Umbilical cord (tissue), 2 donors: Measurements from ENCODE around the gene SUMO2. TPM values are rescaled to one million over a fixed set of nuclear protein-coding genes. Genes with fewer than 3 reads are reported as not detected.

ENCODE experiments used
- DNase-seq: peaks from one replicate; pipeline ENCODE4 v3.0.0-alpha.2; 2015; ENCODE audit warnings: low spot score
- total RNA-seq: library from RNA; depleted of rRNA; stranded (reverse); fragments of >200 nt; gene quantifications from one replicate; pipeline ENCODE4 v1.2.3, GENCODE V29; 2014; ENCODE audit warnings: low replicate concordance; ENCODE audit not compliant: insufficient read depth

Gene SUMO2
- total RNA-seq, 1 donor from 2014 or later, result 67.2 TPM

- peak; percentile 88 for DNase-seq
These were observed 58.5 kb downstream of the SUMO2 start for GRCh38 chr17:75124041-75124818.

- no peak for DNase-seq
These were observed 64.5 kb downstream of the SUMO2 start for GRCh38 chr17:75118307-75118706.

GRCh38 chr17:75116737-75117136, 66.0 kb downstream of the SUMO2 start:
- DNase-seq, result no peak

Other genes starting within 250 kb of the SUMO2 start
- not detected for gene OTOP3, start 247.1 kb downstream of the SUMO2 start, total RNA-seq
- 8.9 TPM for gene HID1, start 210.2 kb downstream of the SUMO2 start, total RNA-seq
- 3.1 TPM for gene CDR2L, start 195.3 kb downstream of the SUMO2 start, total RNA-seq
- gene MRPL58, start 170.3 kb downstream of the SUMO2 start, total RNA-seq, result 24.6 TPM
- gene ATP5PD, start 136.0 kb downstream of the SUMO2 start, total RNA-seq, result 231 TPM
- gene KCTD2, start 135.7 kb downstream of the SUMO2 start, total RNA-seq, result 21.2 TPM
- 20.7 TPM for gene SLC16A5, start 95.0 kb downstream of the SUMO2 start, total RNA-seq
- 2.6 TPM for gene ARMC7, start 73.0 kb downstream of the SUMO2 start, total RNA-seq
- 47.7 TPM for gene NT5C, start 51.2 kb downstream of the SUMO2 start, total RNA-seq
- 16.6 TPM for gene JPT1, start 28.4 kb downstream of the SUMO2 start, total RNA-seq
- 33.5 TPM for gene NUP85, start 22.7 kb upstream of the SUMO2 start, total RNA-seq
- 33.7 TPM for gene GGA3, start 78.6 kb upstream of the SUMO2 start, total RNA-seq
- gene MRPS7, start 78.9 kb upstream of the SUMO2 start, total RNA-seq, result 14.9 TPM
- 2.9 TPM for gene MIF4GD, start 88.3 kb upstream of the SUMO2 start, total RNA-seq
- 43.1 TPM for gene SLC25A19, start 106.5 kb upstream of the SUMO2 start, total RNA-seq
- gene GRB2, start 222.7 kb upstream of the SUMO2 start, total RNA-seq, result 58.5 TPM